Activated naive CD4-positive, alpha-beta T cell treated with anti-CD3 and anti-CD28 coated beads, Interleukin-2, amount 50 U/mL, for 24 hours (primary cell): ENCODE results near the gene ZFYVE21.

Experiments
- H3K27ac Mint-ChIP-seq: one replicate; pipeline ENCODE4 v1.8.0; 2021; ENCODE audit warnings: mild to moderate bottlenecking, mixed read lengths
- H3K27me3 Mint-ChIP-seq: one replicate; pipeline ENCODE4 v1.8.0; 2021; ENCODE audit warnings: mixed read lengths
- H3K36me3 Mint-ChIP-seq: one replicate; pipeline ENCODE4 v1.8.0; 2021; ENCODE audit warnings: mixed read lengths
- H3K4me1 Mint-ChIP-seq: one replicate; pipeline ENCODE4 v1.8.0; 2021; ENCODE audit warnings: mixed read lengths
- H3K4me3 Mint-ChIP-seq: one replicate; pipeline ENCODE4 v1.8.0; 2021; ENCODE audit warnings: mild to moderate bottlenecking, mixed read lengths
- H3K9me3 Mint-ChIP-seq: one replicate; pipeline ENCODE4 v1.8.0; 2021; ENCODE audit warnings: mixed read lengths

Gene ZFYVE21

GRCh38 chr14:103708750-103709187 lies 6.8 kb upstream of the ZFYVE21 start:
- no peaks in the 10 kb centered on the region for H3K36me3 Mint-ChIP-seq
- peaks cover 15% of the 10 kb centered on the region for H3K4me1 Mint-ChIP-seq
- H3K27ac Mint-ChIP-seq, result peak overlapping the region; percentile 62
- H3K27me3 Mint-ChIP-seq, result no peaks in the 10 kb centered on the region
- no peak overlapping the region for H3K4me3 Mint-ChIP-seq
- H3K9me3 Mint-ChIP-seq, result no peaks in the 10 kb centered on the region

GRCh38 chr14:103709814-103710213 lies 5.8 kb upstream of the ZFYVE21 start:
- peaks cover 19% of the 10 kb centered on the region for H3K4me1 Mint-ChIP-seq
- H3K9me3 Mint-ChIP-seq, result no peaks in the 10 kb centered on the region
- H3K27me3 Mint-ChIP-seq, result no peaks in the 10 kb centered on the region
- no peak overlapping the region for H3K27ac Mint-ChIP-seq
- no peaks in the 10 kb centered on the region for H3K36me3 Mint-ChIP-seq
- H3K4me3 Mint-ChIP-seq, result no peak overlapping the region

GRCh38 chr14:103710771-103711377 lies 4.7 kb upstream of the ZFYVE21 start:
- H3K36me3 Mint-ChIP-seq, result no peaks in the 10 kb centered on the region
- H3K9me3 Mint-ChIP-seq, result no peaks in the 10 kb centered on the region
- H3K4me3 Mint-ChIP-seq, result no peak overlapping the region
- H3K4me1 Mint-ChIP-seq, result peaks cover 23% of the 10 kb centered on the region
- H3K27ac Mint-ChIP-seq, result peak overlapping the region; percentile 12
- H3K27me3 Mint-ChIP-seq, result no peaks in the 10 kb centered on the region

- H3K4me3 Mint-ChIP-seq, result no peak overlapping the region
These were observed 3.8 kb upstream of the ZFYVE21 start for GRCh38 chr14:103711516-103712431.

GRCh38 chr14:103712633-103713247 lies 2.9 kb upstream of the ZFYVE21 start:
- H3K4me3 Mint-ChIP-seq, result peak overlapping the region; percentile 11

More at GRCh38 chr14:103711516-103712431, 3.8 kb upstream of the ZFYVE21 start:
- Mint-ChIP-seq H3K36me3 (no peaks in the 10 kb centered on the region), H3K9me3 (no peaks in the 10 kb centered on the region), H3K27me3 (no peaks in the 10 kb centered on the region), H3K4me1 (peaks cover 26% of the 10 kb centered on the region), H3K27ac (no peak overlapping the region)

GRCh38 chr14:103713304-103714062 lies 2.1 kb upstream of the ZFYVE21 start:
- H3K36me3 Mint-ChIP-seq, result no peaks in the 10 kb centered on the region
- H3K27ac Mint-ChIP-seq, result peak overlapping the region; percentile 51
- H3K9me3 Mint-ChIP-seq, result no peaks in the 10 kb centered on the region
- peaks cover 43% of the 10 kb centered on the region for H3K4me1 Mint-ChIP-seq
- H3K4me3 Mint-ChIP-seq, result peak overlapping the region; percentile 96
- no peaks in the 10 kb centered on the region for H3K27me3 Mint-ChIP-seq

More at GRCh38 chr14:103712633-103713247, 2.9 kb upstream of the ZFYVE21 start:
- Mint-ChIP-seq H3K9me3 (no peaks in the 10 kb centered on the region), H3K27ac (peak overlapping the region; percentile 51), H3K36me3 (no peaks in the 10 kb centered on the region), H3K4me1 (peaks cover 35% of the 10 kb centered on the region), H3K27me3 (no peaks in the 10 kb centered on the region)

- H3K9me3 Mint-ChIP-seq, result no peaks in the 10 kb centered on the region
- H3K27ac Mint-ChIP-seq, result no peak overlapping the region
- no peaks in the 10 kb centered on the region for H3K27me3 Mint-ChIP-seq
- H3K36me3 Mint-ChIP-seq, result no peaks in the 10 kb centered on the region
- H3K4me3 Mint-ChIP-seq, result peak overlapping the region; percentile 96
- peaks cover 49% of the 10 kb centered on the region for H3K4me1 Mint-ChIP-seq
These were observed 1.4 kb upstream of the ZFYVE21 start for GRCh38 chr14:103714063-103714724.

- Mint-ChIP-seq H3K4me1 (peaks cover 59% of the 10 kb centered on the region), H3K4me3 (peak overlapping the region; percentile 83), H3K9me3 (no peaks in the 10 kb centered on the region), H3K27ac (no peak overlapping the region), H3K36me3 (no peaks in the 10 kb centered on the region), H3K27me3 (no peaks in the 10 kb centered on the region)
These were observed 636 bp downstream of the ZFYVE21 start for GRCh38 chr14:103716091-103716801.

- H3K36me3 Mint-ChIP-seq, result no peaks in the 10 kb centered on the region
- peak overlapping the region; percentile 83 for H3K4me3 Mint-ChIP-seq
- H3K9me3 Mint-ChIP-seq, result no peaks in the 10 kb centered on the region
- H3K27ac Mint-ChIP-seq, result no peak overlapping the region
- H3K4me1 Mint-ChIP-seq, result peaks cover 63% of the 10 kb centered on the region
- H3K27me3 Mint-ChIP-seq, result no peaks in the 10 kb centered on the region
These were observed 1.3 kb downstream of the ZFYVE21 start for GRCh38 chr14:103716899-103717411.

GRCh38 chr14:103718572-103718971 lies 3.0 kb downstream of the ZFYVE21 start:
- Mint-ChIP-seq H3K27me3 (no peaks in the 10 kb centered on the region), H3K9me3 (no peaks in the 10 kb centered on the region), H3K36me3 (no peaks in the 10 kb centered on the region), H3K27ac (peak overlapping the region; percentile 14), H3K4me1 (peaks cover 57% of the 10 kb centered on the region), H3K4me3 (peak overlapping the region; percentile 23)

- Mint-ChIP-seq H3K4me1 (peaks cover 51% of the 10 kb centered on the region), H3K4me3 (peak overlapping the region; percentile 7), H3K27me3 (no peaks in the 10 kb centered on the region), H3K36me3 (no peaks in the 10 kb centered on the region), H3K9me3 (no peaks in the 10 kb centered on the region), H3K27ac (no peak overlapping the region)
These were observed 4.1 kb downstream of the ZFYVE21 start for GRCh38 chr14:103719751-103720150.

- Mint-ChIP-seq H3K9me3 (no peaks in the 10 kb centered on the region), H3K27me3 (no peaks in the 10 kb centered on the region), H3K27ac (no peak overlapping the region), H3K4me1 (peaks cover 48% of the 10 kb centered on the region), H3K4me3 (no peak overlapping the region), H3K36me3 (no peaks in the 10 kb centered on the region)
These were observed 5.9 kb downstream of the ZFYVE21 start for GRCh38 chr14:103721334-103722120.

GRCh38 chr14:103723748-103724081 lies 8.1 kb downstream of the ZFYVE21 start:
- Mint-ChIP-seq H3K4me3 (no peak overlapping the region), H3K27me3 (no peaks in the 10 kb centered on the region), H3K27ac (no peak overlapping the region), H3K4me1 (peaks cover 26% of the 10 kb centered on the region), H3K9me3 (no peaks in the 10 kb centered on the region), H3K36me3 (no peaks in the 10 kb centered on the region)

GRCh38 chr14:103724116-103724515 lies 8.5 kb downstream of the ZFYVE21 start:
- no peak overlapping the region for H3K27ac Mint-ChIP-seq
- no peaks in the 10 kb centered on the region for H3K9me3 Mint-ChIP-seq
- no peaks in the 10 kb centered on the region for H3K36me3 Mint-ChIP-seq
- no peaks in the 10 kb centered on the region for H3K27me3 Mint-ChIP-seq
- peaks cover 23% of the 10 kb centered on the region for H3K4me1 Mint-ChIP-seq
- H3K4me3 Mint-ChIP-seq, result no peak overlapping the region
